Measurements from ENCODE around the gene TMEM203. TPM values are rescaled to one million over a fixed set of nuclear protein-coding genes. Genes with fewer than 3 reads are reported as not detected.
A peak's percentile ranks its signal among the peaks of the same experiment; 100 is the strongest.

The TMEM203 gene
- total and polyA plus RNA-seq, 2 of the 13 experiments (the other 11 are each of a cell fraction or from before 2014, with no cell fraction given) = 23.4 to 36.7 TPM

DNA sequence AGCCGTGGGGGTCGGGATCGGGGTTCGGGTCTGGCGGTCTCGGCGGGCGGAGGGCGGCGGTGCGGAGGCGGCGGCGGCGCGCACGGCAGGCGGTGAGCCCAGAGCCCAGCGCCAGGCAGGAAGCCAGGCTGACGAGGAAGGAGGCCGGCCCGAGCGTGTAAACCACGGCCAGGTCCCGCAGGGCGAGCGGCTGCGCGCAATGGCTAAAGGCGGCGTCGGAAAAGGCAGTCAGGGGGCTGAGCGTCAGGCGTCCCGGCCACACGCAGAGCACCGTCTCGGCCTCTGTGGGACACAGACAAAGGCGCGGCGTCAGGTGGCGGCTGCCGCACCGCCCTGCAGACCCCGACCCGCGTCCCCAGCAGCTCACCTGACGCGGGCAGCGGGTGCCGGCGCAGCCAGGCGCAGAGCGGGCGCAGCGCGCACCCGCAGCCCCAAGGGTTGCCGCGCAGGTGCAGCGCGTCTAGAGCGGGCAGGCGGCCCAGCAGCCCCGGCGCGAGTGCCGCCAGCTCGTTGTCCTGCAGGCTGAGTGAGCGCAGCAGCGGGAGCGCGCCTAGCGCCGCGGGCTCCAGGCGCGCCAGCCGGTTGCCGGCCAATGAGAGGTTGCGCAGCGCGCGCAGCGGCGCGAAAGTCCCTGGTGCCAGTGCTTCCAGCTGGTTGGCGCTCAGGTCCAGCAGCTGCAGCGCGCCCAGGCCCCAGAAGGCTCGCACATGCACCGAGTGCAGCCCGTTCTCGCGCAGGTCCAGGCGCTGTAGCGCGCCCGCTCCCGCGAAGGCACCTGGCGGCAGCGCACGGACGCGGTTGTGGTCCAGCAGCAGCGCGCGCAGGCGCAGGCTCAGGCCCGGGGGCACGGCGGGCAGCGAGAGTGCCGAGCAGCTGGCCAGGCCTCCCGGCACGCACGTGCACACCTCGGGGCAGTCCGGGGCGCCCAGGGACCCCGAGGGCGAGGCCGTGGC lies 36.3 kb downstream of the TMEM203 start (continued):
- TF ChIP-seq, protein P1, sequence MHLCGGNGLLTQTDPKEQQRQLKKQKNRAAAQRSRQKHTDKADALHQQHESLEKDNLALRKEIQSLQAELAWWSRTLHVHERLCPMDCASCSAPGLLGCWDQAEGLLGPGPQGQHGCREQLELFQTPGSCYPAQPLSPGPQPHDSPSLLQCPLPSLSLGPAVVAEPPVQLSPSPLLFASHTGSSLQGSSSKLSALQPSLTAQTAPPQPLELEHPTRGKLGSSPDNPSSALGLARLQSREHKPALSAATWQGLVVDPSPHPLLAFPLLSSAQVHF (CRISPR knock-in tag; IDR thresholded peaks at IDR 0.05) = no peak
- peak; percentile 81 for TF ChIP-seq ZNF777 (CRISPR knock-in tag; IDR thresholded peaks at IDR 0.05)
- no peak for TF ChIP-seq DMAP1 (CRISPR knock-in tag; IDR thresholded peaks at IDR 0.05)
- TF ChIP-seq, protein P2, sequence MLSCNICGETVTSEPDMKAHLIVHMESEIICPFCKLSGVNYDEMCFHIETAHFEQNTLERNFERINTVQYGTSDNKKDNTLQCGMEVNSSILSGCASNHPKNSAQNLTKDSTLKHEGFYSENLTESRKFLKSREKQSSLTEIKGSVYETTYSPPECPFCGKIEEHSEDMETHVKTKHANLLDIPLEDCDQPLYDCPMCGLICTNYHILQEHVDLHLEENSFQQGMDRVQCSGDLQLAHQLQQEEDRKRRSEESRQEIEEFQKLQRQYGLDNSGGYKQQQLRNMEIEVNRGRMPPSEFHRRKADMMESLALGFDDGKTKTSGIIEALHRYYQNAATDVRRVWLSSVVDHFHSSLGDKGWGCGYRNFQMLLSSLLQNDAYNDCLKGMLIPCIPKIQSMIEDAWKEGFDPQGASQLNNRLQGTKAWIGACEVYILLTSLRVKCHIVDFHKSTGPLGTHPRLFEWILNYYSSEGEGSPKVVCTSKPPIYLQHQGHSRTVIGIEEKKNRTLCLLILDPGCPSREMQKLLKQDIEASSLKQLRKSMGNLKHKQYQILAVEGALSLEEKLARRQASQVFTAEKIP (CRISPR knock-in tag; IDR thresholded peaks at IDR 0.05; ENCODE audit: borderline replicate concordance) = no peak
- no peak for TF ChIP-seq SOX5 (CRISPR knock-in tag; IDR thresholded peaks at IDR 0.05; ENCODE audit: borderline replicate concordance)
- peak; percentile 18; the same call in 1 of the 2 replicates for TF ChIP-seq ZSCAN21 (CRISPR knock-in tag; IDR thresholded peaks at IDR 0.05; ENCODE audit: borderline replicate concordance)
- peak; percentile 16; the same call in 1 of the 2 replicates for TF ChIP-seq CAMTA2 (CRISPR knock-in tag; IDR thresholded peaks at IDR 0.05; ENCODE audit: borderline replicate concordance)
- TF ChIP-seq ZNF703 (CRISPR knock-in tag; IDR thresholded peaks at IDR 0.05; ENCODE audit: borderline replicate concordance) = no peak
- TF ChIP-seq, protein P3, sequence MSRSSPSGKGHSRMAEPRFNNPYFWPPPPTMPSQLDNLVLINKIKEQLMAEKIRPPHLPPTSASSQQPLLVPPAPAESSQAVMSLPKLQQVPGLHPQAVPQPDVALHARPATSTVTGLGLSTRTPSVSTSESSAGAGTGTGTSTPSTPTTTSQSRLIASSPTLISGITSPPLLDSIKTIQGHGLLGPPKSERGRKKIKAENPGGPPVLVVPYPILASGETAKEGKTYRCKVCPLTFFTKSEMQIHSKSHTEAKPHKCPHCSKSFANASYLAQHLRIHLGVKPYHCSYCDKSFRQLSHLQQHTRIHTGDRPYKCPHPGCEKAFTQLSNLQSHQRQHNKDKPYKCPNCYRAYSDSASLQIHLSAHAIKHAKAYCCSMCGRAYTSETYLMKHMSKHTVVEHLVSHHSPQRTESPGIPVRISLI (CRISPR knock-in tag; IDR thresholded peaks at IDR 0.05; ENCODE audit: borderline replicate concordance) = no peak
- TF ChIP-seq MED1 (CRISPR knock-in tag; IDR thresholded peaks at IDR 0.05) = no peak
- TF ChIP-seq, protein P4, sequence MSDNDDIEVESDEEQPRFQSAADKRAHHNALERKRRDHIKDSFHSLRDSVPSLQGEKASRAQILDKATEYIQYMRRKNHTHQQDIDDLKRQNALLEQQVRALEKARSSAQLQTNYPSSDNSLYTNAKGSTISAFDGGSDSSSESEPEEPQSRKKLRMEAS (IDR thresholded peaks at IDR 0.05) = peak; percentile 46; the same call in 1 of the 2 replicates
- TF ChIP-seq, protein P5, sequence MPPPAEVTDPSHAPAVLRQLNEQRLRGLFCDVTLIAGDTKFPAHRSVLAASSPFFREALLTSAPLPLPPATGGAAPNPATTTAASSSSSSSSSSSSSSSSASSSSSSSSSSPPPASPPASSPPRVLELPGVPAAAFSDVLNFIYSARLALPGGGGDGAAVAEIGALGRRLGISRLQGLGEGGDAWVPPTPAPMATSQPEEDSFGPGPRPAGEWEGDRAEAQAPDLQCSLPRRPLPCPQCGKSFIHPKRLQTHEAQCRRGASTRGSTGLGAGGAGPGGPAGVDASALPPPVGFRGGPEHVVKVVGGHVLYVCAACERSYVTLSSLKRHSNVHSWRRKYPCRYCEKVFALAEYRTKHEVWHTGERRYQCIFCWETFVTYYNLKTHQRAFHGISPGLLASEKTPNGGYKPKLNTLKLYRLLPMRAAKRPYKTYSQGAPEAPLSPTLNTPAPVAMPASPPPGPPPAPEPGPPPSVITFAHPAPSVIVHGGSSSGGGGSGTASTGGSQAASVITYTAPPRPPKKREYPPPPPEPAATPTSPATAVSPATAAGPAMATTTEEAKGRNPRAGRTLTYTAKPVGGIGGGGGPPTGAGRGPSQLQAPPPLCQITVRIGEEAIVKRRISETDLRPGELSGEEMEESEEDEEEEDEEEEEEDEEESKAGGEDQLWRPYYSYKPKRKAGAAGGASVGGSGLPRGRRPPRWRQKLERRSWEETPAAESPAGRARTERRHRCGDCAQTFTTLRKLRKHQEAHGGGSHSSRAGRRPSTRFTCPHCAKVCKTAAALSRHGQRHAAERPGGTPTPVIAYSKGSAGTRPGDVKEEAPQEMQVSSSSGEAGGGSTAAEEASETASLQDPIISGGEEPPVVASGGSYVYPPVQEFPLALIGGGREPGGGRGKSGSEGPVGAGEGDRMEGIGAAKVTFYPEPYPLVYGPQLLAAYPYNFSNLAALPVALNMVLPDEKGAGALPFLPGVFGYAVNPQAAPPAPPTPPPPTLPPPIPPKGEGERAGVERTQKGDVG (CRISPR knock-in tag; IDR thresholded peaks at IDR 0.05; ENCODE audit: borderline replicate concordance) = no peak
- peak; percentile 23; the same call in 1 of the 2 replicates for TF ChIP-seq SAP130 (CRISPR knock-in tag; IDR thresholded peaks at IDR 0.05; ENCODE audit: low read depth)
- no peak for TF ChIP-seq ZNF776 (CRISPR knock-in tag; IDR thresholded peaks at IDR 0.05)
- no peak for TF ChIP-seq ZNF17 (CRISPR knock-in tag; IDR thresholded peaks at IDR 0.05)
- TF ChIP-seq, protein P6, sequence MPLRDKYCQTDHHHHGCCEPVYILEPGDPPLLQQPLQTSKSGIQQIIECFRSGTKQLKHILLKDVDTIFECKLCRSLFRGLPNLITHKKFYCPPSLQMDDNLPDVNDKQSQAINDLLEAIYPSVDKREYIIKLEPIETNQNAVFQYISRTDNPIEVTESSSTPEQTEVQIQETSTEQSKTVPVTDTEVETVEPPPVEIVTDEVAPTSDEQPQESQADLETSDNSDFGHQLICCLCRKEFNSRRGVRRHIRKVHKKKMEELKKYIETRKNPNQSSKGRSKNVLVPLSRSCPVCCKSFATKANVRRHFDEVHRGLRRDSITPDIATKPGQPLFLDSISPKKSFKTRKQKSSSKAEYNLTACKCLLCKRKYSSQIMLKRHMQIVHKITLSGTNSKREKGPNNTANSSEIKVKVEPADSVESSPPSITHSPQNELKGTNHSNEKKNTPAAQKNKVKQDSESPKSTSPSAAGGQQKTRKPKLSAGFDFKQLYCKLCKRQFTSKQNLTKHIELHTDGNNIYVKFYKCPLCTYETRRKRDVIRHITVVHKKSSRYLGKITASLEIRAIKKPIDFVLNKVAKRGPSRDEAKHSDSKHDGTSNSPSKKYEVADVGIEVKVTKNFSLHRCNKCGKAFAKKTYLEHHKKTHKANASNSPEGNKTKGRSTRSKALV (CRISPR knock-in tag; IDR thresholded peaks at IDR 0.05) = peak; percentile 100
- peak; percentile 7; the same call in 1 of the 2 replicates for TF ChIP-seq EED (CRISPR knock-in tag; IDR thresholded peaks at IDR 0.05)
- TF ChIP-seq CENPX (CRISPR knock-in tag; IDR thresholded peaks at IDR 0.05) = no peak
- TF ChIP-seq ZNF572 (CRISPR knock-in tag; IDR thresholded peaks at IDR 0.05) = no peak
- TF ChIP-seq FOXA3 (CRISPR knock-in tag; IDR thresholded peaks at IDR 0.05) = no peak
